ENCODE data around the gene EXOC2.

Gene EXOC2

DNA sequence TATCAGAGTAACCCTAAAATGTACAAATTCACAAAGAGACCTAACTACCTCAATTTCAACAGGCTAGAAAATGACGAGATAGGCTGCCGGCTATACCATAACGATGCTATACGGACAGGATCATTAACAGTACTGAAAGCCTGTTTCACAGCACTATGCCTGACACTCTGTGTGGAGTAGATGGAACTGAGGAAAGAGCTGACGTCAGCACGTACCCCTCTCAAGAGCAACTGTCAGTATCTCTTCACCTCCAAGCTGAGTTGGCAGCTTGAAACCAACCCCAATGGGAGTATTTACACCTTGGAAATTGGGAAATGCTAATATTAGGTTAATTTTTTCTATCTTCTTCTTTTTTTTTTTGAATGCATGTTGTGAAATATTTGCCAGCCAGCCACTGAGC, 89.7 kb downstream of the EXOC2 start:
- DNase-seq = no peak
- no peaks in the 10 kb centered on the region for H3K27me3 Mint-ChIP-seq
- H3K4me3 Mint-ChIP-seq = no peak overlapping the region
- ATAC-seq = no peak
- H3K9me3 Mint-ChIP-seq = no peaks in the 10 kb centered on the region
- no peaks in the 10 kb centered on the region for H3K4me1 Mint-ChIP-seq
- H3K27ac Mint-ChIP-seq = no peak overlapping the region

DNA sequence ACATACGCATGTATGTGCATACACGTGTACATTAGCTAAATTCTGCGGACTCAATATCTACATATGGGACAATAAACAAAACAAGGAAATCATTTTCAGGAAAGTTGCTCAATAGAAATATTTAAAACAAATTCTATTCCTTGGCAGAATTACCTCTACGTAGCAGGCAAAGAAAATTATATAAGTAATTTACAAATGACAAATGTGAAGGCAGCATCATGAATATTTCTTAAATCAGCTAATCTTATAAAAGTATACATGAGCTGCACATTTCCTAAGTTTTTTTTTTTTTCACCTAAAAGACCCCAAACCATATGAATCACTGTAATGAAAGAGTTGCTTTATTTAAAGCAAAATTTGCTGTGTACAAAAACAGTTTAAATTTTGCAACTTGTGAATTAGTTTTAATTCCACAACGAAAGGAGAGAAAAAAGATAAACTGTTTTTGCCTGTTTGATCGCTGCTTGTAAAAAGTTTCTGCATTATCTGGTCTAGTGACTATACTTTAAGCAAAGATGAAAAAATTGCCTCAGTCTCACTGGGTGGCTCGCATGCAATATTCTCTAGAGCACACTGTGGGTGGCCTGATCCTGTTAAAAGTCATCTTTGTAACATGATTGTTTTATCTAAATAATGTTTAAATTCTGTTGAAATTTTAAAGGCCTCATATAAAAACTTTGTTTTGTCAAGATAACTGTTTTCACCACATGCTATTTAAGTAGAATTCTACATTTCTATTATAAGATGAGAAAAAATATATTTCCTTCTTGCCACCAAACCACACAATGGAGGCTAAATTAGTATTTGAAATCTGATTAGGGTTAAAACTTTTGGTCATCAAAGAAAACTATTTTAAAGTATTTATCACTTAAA, 93.1 kb downstream of the EXOC2 start:
- H3K27ac Mint-ChIP-seq = no peak overlapping the region
- DNase-seq = no peak
- H3K9me3 Mint-ChIP-seq = no peaks in the 10 kb centered on the region
- ATAC-seq = no peak
- H3K27me3 Mint-ChIP-seq = no peaks in the 10 kb centered on the region
- H3K4me1 Mint-ChIP-seq = no peaks in the 10 kb centered on the region
- no peak overlapping the region for H3K4me3 Mint-ChIP-seq

DNA sequence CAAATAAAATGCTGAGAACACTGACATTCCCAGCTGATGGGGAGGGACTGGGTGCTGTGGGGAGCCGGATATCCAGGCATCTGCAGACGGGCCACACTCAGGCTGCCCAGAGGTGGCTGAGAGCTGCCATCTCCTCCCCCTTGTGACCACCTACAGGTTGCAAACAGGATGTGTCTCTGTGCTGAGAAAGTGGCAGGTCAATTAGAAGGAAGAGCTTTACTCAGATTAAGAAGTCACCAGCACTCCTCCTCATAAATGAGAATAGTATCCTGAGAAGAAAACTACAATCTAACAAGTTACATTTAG, 99.1 kb downstream of the EXOC2 start:
- Mint-ChIP-seq H3K4me1 (peaks cover 9% of the 10 kb centered on the region), H3K27me3 (no peaks in the 10 kb centered on the region), H3K27ac (peak overlapping the region in 1 of 2 donors; percentile 36), H3K9me3 (no peaks in the 10 kb centered on the region), H3K4me3 (no peak overlapping the region)
- ATAC-seq (no peak), DNase-seq (no peak)

DNA sequence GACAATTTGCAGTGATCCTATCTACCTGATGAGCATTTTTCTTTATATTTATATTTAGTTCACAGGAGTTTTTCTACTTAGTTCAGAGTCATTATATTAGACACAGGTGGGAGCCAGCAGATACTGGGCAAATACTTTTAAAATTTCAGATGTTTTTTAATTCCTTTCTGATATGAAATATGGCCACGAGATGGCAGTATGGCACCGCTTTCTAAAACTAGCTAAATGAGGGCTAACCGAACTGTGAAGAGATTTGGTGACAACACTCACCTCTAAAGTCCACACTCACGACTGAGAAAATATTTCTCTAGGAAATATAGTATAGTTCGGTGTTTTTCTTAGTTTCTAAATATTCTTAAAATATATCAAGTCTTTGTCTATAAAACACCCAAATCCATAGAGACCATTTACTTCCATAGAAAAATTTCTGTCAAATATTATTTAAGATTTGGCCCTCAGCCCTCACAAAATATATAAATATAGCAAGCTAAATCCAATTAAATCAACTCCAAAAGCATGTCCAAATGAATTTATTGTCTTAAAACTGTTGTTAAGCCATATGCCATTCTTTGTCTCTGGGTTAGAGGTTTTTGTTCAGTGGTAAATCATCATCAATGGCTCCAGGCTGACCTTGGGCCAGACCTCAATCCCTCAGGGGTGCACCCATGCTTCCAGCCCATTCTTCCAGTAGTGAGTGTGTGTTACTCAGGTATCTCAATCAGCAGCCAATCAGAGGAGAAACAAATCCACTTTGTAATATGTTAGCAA, 99.6 kb downstream of the EXOC2 start:
- Mint-ChIP-seq H3K9me3 (no peaks in the 10 kb centered on the region), H3K27ac (peak overlapping the region in 1 of 2 donors; percentile 36), H3K4me3 (no peak overlapping the region), H3K27me3 (no peaks in the 10 kb centered on the region), H3K4me1 (peaks cover 9% of the 10 kb centered on the region)
- DNase-seq (peak; percentile 61 to 64), ATAC-seq (peak; percentile 69)

DNA sequence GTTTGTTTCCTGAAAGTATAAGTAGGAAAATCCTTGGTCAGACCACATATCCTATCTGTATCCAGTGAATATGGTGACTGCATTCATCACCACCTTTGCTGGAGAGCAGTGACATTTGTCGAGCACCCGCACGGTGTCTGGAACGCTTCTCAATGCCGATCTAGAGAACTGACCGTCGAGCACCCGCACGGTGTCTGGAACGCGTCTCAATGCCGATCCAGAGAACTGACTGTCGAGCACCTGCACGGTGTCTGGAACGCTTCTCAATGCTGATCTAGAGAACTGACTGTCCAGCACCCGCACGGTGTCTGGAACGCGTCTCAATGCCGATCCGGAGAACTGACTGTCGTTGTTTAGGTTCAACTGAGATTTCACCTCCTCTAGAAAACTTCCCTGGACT, 103.8 kb downstream of the EXOC2 start:
- ATAC-seq (no peak), DNase-seq (no peak)
- Mint-ChIP-seq H3K4me1 (peaks cover 13% of the 10 kb centered on the region), H3K9me3 (no peaks in the 10 kb centered on the region), H3K27me3 (no peaks in the 10 kb centered on the region), H3K27ac (no peak overlapping the region), H3K4me3 (no peak overlapping the region)

DNA sequence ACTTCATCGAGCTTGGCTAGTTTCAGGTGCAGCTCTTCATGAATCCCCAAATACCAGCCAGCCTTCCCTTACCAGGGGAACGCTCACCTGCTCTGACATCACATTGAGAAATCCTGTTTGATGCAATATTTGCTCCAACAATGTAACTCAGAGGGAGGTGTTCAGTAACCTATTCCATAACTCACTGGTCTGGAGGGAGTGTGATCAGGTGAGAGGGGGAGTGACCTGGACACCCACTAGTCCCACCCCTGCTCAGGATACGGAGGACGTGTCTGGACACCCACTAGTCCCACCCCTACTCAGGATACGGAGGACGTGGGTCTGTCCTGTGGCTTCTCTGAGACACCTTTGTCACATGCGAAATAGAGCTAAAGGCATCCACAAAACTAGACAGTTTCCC, 106.4 kb downstream of the EXOC2 start:
- Mint-ChIP-seq H3K4me1 (peaks cover 25% of the 10 kb centered on the region), H3K9me3 (no peaks in the 10 kb centered on the region), H3K4me3 (no peak overlapping the region), H3K27me3 (no peaks in the 10 kb centered on the region), H3K27ac (no peak overlapping the region)
- DNase-seq (no peak), ATAC-seq (no peak)

DNA sequence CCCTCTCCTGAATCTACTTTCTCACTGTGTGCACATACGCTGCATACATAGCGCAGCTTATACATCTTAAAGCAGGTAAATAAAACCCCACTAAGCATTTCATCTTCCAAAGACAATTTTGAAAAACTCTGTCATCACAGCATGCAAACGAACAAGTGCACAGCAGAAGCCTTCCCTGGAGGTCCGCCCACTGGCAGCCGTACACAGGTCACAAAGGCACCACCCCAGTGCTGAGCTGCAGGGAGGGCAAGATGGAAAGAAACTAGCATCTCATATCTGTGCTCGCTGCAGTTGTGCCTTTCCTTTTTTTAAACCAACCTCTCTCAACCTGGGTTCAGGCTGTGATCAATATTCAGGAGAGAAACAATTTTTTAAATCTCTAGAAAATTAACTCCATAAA, 109.3 kb downstream of the EXOC2 start:
- no peak for DNase-seq
- H3K27me3 Mint-ChIP-seq = no peaks in the 10 kb centered on the region
- H3K4me3 Mint-ChIP-seq = peak overlapping the region in 1 of 2 donors; percentile 27
- no peak for ATAC-seq
- H3K9me3 Mint-ChIP-seq = no peaks in the 10 kb centered on the region
- peaks cover 25% of the 10 kb centered on the region for H3K4me1 Mint-ChIP-seq
- no peak overlapping the region for H3K27ac Mint-ChIP-seq

DNA sequence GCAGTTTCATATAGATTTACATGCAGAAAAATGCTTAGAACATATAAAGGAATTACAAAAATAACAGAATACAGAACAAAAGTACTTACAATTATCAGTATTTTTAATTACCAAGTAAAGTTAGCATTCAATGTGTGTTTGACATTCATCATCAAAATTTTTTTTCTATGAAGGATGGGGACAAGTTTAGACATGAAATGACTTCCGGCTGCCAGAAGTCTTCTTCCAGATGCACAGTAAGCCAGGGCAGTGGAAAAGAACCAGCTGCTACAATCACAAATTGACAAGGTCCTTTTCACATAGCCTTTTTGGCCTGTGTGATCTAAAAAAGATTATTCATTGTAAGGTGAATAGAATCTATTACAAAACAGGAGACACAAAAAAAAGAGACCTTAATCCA, 109.8 kb downstream of the EXOC2 start:
- no peaks in the 10 kb centered on the region for H3K9me3 Mint-ChIP-seq
- H3K4me1 Mint-ChIP-seq = peaks cover 28% of the 10 kb centered on the region
- H3K27ac Mint-ChIP-seq = no peak overlapping the region
- no peak for DNase-seq
- H3K27me3 Mint-ChIP-seq = no peaks in the 10 kb centered on the region
- ATAC-seq = no peak
- no peak overlapping the region for H3K4me3 Mint-ChIP-seq

DNA sequence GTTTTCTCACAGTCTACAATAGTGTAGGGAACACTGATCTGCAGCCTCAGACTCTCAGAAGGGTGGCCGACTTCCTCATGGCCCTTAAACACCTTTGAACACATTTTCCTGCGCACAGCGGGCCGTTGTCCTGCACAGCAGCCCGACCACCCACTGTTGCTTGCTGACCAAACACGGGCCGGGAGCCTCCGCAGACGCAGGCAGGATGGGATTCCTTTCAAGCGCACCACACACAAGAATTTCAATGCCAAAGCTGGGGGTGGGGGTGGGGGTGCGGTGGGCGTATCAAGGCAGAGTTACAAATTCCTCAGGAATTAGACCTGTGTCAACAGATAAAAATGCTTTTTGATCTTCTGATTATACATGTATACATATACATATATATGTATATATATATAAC, 110.6 kb downstream of the EXOC2 start:
- no peak overlapping the region for H3K27ac Mint-ChIP-seq
- ATAC-seq = peak; percentile 18
- no peaks in the 10 kb centered on the region for H3K27me3 Mint-ChIP-seq
- no peak for DNase-seq
- peak overlapping the region; percentile 11 to 44 for H3K4me3 Mint-ChIP-seq
- H3K4me1 Mint-ChIP-seq = peaks cover 35% of the 10 kb centered on the region
- H3K9me3 Mint-ChIP-seq = no peaks in the 10 kb centered on the region

DNA sequence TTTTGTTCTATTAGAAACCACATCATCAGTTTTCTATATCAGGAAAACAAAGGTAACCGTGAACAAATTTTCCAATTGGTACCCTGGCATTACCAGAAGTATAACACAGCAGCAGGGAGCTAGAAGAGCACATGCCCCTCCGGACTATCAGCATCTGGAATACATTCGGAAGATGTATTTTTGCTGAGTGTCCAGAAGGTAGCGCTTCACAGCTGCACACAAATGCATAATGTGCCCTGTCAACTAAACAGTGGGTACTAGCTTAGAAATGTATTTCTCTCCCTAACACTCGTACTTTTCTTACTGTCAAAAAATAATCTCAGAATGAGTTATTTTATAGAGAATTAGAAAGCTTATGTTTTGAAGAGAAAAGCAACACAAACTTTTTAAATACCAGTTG, 113.6 kb downstream of the EXOC2 start:
- Mint-ChIP-seq H3K27me3 (no peaks in the 10 kb centered on the region), H3K27ac (no peak overlapping the region), H3K9me3 (peaks cover 6 to 10% of the 10 kb centered on the region in 2 donors), H3K4me3 (no peak overlapping the region), H3K4me1 (peaks cover 27% of the 10 kb centered on the region)
- ATAC-seq = no peak
- no peak for DNase-seq

DNA sequence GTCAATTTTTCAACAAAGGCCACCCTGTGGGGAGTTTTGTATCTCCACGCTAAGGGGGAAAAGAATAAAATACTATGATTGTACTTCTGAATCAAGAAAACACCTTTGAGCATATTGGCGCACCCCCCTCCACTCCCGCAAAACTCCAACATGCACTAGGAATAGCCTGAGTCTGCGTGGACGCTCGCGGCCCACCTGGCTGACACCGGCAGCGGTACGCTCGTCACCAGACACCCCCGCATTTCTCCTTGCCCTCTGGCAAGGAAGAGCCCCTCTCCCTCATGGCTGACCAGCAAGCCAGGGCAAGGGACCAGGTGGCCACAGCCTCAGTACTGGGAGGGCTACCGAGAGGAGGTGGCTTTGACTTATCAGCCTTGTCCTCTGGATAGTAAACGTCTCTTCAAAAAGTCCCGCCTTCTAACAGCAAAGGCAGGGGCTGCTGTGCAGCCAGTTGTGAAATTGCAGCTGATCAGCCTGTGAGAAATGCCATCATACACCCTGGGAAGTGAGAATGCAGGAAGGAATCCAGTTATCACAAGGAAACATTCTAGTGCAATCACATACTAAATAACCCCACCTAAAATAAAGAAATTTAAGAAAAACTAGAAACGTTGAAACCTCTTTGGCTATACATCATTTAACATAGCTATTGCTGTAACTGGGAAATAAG, 120.2 kb downstream of the EXOC2 start:
- DNase-seq = no peak
- no peak for ATAC-seq
- Mint-ChIP-seq H3K9me3 (peaks cover 6 to 10% of the 10 kb centered on the region in 2 donors), H3K27ac (no peak overlapping the region), H3K4me1 (peaks cover 8% of the 10 kb centered on the region), H3K4me3 (no peak overlapping the region), H3K27me3 (no peaks in the 10 kb centered on the region)

DNA sequence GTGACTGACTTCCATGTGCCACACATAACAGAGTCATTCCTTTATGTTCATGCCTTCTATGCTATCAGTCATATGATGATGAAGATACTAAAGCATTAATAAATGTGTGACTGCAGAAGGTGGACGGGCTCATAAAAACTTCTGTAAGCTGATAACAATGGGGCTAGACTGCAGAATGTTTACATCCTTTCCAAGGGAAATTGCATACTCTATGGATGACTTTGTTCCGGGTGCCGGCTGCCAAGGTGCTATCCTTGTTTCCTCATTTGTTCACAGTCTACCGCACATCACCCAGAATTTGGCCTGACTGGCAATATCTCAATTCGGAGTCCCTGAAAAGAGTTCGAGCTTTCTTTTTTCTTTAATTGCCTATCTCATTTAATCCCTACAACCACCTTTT, 121.0 kb downstream of the EXOC2 start:
- Mint-ChIP-seq H3K27ac (no peak overlapping the region), H3K4me1 (peaks cover 4% of the 10 kb centered on the region), H3K4me3 (no peak overlapping the region), H3K27me3 (no peaks in the 10 kb centered on the region), H3K9me3 (peaks cover 6 to 10% of the 10 kb centered on the region in 2 donors)
- DNase-seq (no peak), ATAC-seq (no peak)

DNA sequence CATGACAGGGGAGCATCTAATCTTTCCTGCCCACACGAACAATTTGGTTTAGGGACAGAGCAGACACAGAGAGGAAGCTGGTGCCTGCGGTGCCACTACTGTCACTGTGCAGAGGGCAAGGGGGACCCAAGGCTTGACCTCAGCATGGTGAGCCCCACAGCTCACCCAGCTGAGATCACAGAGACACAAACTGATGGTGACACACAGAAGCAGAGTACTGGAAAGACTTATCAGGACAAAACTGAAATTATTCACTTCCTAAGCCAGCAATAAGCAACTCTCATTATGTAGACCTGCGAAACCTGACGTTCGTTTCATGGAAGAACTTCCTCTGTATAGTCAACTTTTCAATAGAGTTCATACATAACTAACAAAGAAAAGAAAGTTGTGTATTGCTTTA, 122.1 kb downstream of the EXOC2 start:
- Mint-ChIP-seq H3K4me1 (peaks cover 4% of the 10 kb centered on the region), H3K4me3 (no peak overlapping the region), H3K9me3 (peaks cover 6 to 8% of the 10 kb centered on the region in 2 donors), H3K27ac (no peak overlapping the region), H3K27me3 (no peaks in the 10 kb centered on the region)
- ATAC-seq (no peak), DNase-seq (no peak)

DNA sequence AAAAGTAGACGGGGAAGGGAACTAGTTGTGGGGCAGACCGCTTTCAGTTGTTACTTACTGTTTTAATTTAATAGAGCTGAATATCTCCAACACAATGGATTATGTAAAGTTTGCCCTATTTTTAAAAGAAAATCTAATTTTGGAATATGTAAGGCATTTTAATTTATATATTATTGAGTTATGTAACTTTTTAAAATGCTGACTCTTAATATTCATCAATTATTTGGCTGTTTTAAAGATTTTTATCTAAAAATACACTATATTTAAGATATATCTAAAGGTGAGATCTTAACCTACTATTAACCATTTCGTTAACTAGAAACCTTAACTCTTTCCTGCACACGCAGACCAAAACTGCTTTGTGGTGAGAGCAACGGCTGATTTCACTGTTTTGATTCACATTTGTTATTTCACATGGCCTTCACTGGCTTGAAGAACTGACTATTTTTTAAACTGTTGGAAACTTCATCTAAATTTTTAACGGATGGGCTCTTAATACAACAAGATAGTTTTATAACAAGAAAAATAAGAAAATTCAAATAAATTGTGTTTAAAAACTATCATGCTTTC, 123.9 kb downstream of the EXOC2 start:
- ATAC-seq (no peak), DNase-seq (no peak)
- Mint-ChIP-seq H3K4me3 (no peak overlapping the region), H3K4me1 (peaks cover 4% of the 10 kb centered on the region), H3K27me3 (no peaks in the 10 kb centered on the region), H3K27ac (no peak overlapping the region), H3K9me3 (no peaks in the 10 kb centered on the region)

DNA sequence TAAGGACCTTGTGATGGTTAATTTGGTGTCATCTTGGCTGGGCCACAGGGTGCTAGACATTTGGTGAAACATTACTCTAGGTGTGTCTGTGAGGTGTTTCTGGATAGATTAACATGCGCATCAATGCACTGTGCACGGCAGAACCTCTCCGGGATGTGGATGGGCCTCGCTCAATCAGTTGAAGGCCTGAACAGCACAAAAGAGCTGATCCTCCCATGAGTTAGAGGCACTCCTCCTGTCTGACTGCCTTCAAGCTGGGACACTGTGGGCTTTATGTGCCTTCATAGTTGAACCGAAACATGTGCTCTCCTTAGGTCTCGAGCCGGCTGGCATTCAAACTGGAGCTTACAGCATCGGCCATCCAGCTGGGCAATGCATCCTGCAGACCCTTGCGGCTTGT, 124.9 kb downstream of the EXOC2 start:
- H3K9me3 Mint-ChIP-seq = no peaks in the 10 kb centered on the region
- no peak overlapping the region for H3K27ac Mint-ChIP-seq
- peaks cover 4% of the 10 kb centered on the region for H3K4me1 Mint-ChIP-seq
- no peak overlapping the region for H3K4me3 Mint-ChIP-seq
- ATAC-seq = no peak
- no peaks in the 10 kb centered on the region for H3K27me3 Mint-ChIP-seq
- no peak for DNase-seq

DNA sequence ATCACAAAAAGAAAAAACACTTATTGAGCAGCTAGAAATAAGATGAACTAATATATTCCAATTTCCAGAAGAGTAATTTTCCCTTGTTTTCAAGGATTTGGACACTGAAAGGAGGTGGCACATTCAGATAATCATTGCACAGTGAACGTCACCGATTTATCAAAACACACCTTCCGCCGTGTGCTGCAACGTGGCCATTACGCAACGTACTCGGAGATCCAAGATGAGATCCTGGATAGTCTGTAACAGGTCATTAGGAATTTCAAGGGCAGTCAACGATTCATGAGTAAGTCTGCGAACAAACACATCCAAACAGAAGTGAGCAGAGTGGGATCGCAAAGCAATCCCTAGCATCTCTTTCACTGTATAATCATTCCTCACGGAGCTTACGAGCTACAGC, 129.1 kb downstream of the EXOC2 start:
- H3K9me3 Mint-ChIP-seq = no peaks in the 10 kb centered on the region
- DNase-seq (no peak), ATAC-seq (no peak)
- no peak overlapping the region for H3K27ac Mint-ChIP-seq
- no peaks in the 10 kb centered on the region for H3K27me3 Mint-ChIP-seq
- H3K4me1 Mint-ChIP-seq = peaks cover 30% of the 10 kb centered on the region
- no peak overlapping the region for H3K4me3 Mint-ChIP-seq

Data from stimulated activated naive CD8-positive, alpha-beta T cell treated with anti-CD3 and anti-CD28 coated beads, Interleukin-15, amount 100 ng/mL, for 72 hours (primary cell).